GM21381 (cell line): Measurements from ENCODE around the gene GPR42.
"Not testable (repeated sequence)": the region's sequence is repeated elsewhere in the genome, so short reads cannot be mapped to it uniquely, and the experiment has no call there.

Experiments
- ATAC-seq: cut with Tn5 transposase; IDR thresholded peaks from one replicate; pipeline ENCODE4 v1.9.1; 2021; ENCODE audit warnings: mild to moderate bottlenecking, moderate library complexity; ENCODE audit not compliant: unreplicated experiment

Gene GPR42

DNA sequence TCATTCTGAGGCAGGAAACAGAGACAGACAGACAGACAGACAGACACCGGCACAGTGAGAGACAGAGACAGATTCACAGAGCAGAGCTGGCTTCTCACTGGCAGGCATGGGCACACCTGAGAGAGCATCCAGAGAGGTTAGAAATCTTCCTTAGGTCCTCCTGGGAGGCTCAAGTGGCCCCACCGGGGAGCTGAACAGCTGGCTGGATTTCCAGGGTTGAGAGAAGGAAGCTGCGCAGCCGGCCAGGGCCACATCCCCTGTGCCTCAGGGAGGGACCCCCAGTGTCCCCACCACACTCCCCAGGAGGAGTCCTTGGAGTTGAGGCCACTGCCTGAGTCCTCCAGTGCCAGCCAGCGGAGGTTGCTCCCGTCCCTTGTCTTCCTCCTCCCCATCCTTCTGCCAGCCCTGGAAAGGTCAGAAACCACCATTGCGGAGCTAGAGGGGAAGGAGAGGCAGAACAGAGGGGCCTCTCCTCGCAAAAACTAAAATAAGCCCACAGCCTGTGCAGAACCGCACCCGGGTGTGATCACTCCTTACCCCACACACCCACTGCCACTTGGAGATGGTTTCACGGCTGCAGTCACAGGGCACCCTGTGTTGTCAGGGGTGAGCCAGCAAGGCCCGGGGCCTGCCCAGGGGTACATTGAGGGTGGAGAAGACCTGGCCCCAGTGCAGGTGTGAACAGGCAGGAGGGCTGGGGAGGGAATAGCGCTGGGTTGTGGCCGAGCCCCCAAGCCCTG lies 8.4 kb upstream of the GPR42 start:
- no peak for ATAC-seq

- ATAC-seq: no peak
These were observed 7.8 kb upstream of the GPR42 start for GRCh38 chr19:35363001-35363590.

GRCh38 chr19:35363711-35364425 lies 7.0 kb upstream of the GPR42 start:
- ATAC-seq: no peak

GRCh38 chr19:35365303-35365702 lies 5.6 kb upstream of the GPR42 start:
- no peak for ATAC-seq

GRCh38 chr19:35368378-35368777 lies 2.5 kb upstream of the GPR42 start:
- no peak for ATAC-seq

GRCh38 chr19:35369522-35369921 lies 1.3 kb upstream of the GPR42 start:
- ATAC-seq: no peak

GRCh38 chr19:35373492-35373891 lies 2.6 kb downstream of the GPR42 start:
- ATAC-seq: no peak

GRCh38 chr19:35374031-35374430 lies 3.2 kb downstream of the GPR42 start:
- ATAC-seq: not testable (repeated sequence)

DNA sequence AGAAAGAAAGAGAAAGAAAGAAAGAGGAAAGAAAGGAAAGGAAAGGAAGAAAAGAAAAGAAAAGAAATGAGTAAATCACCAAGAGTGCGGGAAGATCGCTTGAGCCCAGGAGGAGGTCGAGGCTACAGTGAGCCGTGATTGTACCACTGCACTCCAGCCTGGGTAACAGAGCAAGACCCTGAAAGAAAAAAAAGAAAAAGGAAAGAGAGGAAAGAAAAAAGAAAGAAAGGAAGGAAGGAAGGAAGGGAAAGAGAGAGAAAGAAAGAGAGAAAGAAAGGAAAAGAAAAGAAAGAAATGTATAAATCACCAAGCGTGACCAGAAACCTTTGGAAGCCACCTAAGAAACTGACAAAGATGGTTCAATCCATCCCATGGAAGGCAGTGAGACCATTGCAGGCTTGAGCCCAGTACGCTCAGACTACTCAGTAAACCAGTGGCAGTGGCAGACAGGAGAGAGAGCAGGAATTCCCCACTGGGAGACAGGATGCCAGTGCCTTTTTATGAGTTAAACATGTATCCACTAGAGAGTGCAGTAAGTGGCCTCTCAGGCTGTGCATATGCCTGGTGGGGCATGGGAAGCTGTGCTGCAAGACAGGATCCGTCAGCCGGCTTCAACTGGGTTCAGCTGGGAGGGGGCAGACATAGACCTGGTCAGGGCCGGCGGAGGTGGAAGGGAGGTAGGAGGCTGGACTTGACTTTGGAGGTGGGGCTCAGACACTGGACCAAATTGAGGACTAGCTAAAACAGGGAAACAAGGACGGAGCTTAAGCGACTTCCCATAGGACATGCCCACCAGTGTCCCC lies 4.8 kb downstream of the GPR42 start:
- ATAC-seq: no peak

GRCh38 chr19:35377656-35378055 lies 6.8 kb downstream of the GPR42 start:
- no peak for ATAC-seq

- ATAC-seq: no peak
These were observed 7.5 kb downstream of the GPR42 start for GRCh38 chr19:35378356-35378755.

DNA sequence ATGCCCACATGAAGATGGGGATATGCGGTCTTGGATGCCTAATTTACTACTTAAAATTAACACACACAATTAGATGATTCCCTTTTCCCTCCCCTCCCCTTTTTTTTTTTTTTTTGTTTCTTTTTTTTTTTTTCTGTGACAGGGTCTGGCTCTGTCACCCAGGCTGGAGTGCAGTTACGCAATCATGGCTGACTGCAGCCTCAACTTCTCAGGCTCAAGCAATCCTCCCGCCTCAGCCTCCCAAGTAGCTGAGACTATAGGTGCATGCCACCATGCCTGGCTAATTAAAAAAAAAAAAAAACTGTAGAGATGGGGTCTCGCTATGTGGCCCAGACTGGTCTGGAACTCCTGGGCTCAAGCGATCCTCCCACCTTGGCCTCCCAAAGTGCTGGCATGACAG lies 8.7 kb downstream of the GPR42 start:
- ATAC-seq: not testable (repeated sequence)

DNA sequence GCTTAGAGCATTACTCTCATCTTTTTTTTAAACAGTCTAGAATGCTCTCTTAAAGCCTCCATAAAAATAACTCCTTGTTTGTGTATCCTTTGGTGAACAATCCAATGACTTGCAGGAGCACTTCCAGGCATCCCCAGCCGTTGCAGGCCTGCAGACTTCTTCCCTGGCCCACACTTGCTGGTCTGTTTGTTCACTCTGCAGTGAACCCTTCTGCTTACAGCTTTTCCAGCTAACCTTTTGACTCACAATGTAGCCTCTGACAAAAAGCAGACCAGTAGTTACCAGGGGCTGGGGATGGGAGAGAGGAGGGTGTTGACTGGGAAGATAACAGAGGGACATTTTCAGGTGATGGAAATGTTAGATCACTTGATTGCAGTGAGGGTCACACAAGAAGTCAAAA lies 9.1 kb downstream of the GPR42 start:
- ATAC-seq: no peak

- ATAC-seq: no peak
These were observed 9.7 kb downstream of the GPR42 start for GRCh38 chr19:35380450-35381124.

DNA sequence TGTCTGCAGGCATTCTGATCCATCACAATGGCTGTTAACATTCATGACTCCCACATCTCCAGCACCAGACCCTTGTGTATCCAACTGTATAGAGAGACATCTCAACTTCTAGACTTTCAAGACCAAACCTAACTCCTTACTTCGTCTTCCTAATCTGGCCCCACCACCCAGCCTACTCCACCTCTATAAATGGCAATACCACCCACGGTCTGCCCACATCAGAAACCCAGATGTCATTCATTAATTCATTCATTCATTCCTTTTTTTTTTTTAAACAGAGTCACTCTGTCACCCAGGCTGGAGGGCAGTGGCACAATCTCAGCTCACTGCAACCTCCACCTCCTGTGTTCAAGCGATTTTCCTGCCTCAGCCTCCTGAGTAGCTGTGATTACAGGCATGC lies 10.4 kb downstream of the GPR42 start:
- no peak for ATAC-seq

GRCh38 chr19:35381926-35382325 lies 11.1 kb downstream of the GPR42 start:
- ATAC-seq: no peak

- ATAC-seq: no peak
These were observed 12.7 kb downstream of the GPR42 start for GRCh38 chr19:35383536-35383935.

GRCh38 chr19:35388277-35389054 lies 17.6 kb downstream of the GPR42 start:
- no peak for ATAC-seq

DNA sequence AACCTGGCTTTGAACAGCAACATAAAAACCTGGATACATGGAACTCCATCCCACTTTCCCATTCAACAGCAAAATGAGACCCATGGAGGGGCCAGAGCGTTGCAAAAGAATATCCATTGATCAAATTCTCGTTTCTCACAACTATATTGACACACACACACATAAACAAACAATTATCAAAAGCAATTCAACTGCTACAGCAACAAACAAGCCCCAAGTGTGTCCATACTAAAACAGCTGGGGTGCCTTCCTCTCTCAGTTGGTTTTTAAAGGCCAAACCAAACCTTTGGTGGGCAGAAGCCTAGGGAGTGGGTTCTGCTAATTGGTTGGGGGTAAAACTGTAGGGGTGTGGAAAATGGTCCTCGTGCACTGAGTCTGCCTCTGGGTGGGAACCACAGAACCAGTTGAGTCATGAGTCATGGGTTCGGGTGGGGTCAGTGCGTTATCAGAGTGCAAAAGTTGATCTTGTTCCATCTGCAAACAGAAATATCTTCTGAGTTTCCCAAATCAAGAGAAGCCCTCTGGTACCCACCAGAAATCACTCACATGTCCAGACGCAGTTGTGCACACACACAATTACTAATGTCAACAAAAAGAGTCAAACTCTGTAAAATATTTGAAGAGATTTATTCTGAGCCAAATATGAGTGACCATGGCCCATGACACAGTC lies 18.5 kb downstream of the GPR42 start:
- no peak for ATAC-seq
